CD4-positive, alpha-beta T cell treated with Interleukin-10 for 1 hour (primary cell): Measurements from ENCODE around the gene BTNL2.

Experiments used
- DNase-seq: peaks from one replicate; pipeline ENCODE4 v3.0.0-alpha.2; 2020

The BTNL2 gene

DNA sequence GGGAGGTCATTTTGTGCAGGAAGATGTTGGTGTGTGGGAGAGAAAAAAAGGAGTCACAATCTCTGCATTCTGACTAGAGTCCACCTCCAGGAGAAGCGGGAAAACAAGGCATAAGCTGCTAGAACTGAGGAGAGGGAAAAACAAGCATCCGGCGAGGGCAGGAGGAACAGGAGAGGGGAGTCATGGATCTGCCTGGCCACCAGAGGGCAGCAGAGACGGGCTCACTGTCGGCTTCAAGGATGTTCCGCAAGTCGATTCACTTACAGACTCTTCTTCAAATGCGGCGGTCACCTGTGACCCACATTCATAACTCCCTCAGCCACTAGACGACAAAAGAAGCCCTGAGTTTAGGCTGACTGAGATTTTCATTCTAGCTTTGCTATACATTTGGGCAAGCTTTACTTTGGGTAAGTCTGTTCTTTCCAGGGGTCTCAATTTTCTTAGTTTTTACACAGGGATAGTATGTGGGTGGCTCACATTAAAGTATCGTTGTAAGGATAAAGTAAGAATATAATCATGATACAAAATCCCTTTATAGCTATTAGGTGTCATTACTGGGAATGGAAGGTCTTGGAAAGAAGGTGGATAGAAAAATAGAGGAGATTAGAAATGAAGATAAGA, 6.6 kb upstream of the BTNL2 start:
- peak; percentile 81 for DNase-seq

GRCh38 chr6:32411566-32412327, 4.8 kb upstream of the BTNL2 start:
- DNase-seq, result no peak

GRCh38 chr6:32410906-32411305, 3.9 kb upstream of the BTNL2 start:
- no peak for DNase-seq

DNA sequence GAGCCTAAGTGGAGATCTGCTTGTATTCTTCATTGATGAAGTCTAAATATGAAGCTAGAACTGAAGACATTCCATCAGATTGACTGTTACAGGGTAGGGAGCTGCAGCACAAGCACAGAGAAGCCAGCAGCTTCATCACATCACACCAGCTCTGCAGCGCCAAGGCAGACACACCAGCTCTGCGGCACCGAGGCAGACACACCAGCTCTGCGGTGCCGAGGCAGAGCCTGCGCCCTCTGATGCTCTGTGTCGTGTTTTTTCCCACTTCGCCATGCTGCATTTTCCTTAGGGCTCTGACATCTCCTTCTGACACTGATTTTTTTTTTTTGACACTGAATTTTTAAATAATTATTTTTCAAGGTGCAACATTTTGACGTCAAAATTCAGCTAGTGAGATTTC, 784 bp downstream of the BTNL2 start:
- DNase-seq, result no peak

DNA sequence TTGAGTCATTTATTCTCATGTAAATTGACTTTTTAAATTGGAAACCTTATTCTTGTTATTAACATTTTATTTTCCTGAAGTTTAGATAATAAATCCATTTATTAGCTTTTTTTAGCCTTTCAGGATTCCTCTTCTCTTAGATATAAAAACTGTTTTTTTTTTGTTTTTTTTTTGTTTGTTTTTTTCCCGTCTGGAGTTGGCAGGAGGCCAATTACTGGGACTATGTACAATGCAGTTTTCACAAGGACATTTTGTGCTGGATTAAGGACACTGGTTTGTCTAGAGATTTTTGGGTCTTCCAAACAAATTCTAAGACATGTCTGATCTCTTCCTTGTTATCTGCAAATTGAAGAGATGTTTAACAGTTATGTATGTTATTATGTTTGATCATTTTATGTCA, 1.3 kb downstream of the BTNL2 start:
- DNase-seq, result no peak

DNA sequence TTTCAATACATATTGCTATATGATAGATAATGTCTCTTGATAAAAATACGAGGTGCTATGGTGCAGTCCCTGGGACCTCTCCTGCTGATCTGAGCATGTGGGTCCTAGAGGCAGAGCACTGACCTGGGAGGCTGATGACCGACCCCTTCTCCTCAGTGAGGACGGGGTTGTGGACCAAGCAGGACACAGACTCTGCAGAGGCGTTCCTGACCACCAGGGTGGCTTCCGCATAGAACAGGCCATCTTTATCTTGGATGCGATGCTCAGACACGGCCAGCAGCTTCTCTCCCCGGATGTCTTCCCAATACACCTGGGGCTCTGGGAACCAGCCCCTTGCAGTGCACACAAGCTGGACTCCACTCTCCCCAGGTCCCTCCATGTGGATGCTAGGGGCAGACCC, 4.2 kb downstream of the BTNL2 start:
- DNase-seq, result no peak

- DNase-seq, result no peak
Measured at GRCh38 chr6:32401284-32401963, 5.6 kb downstream of the BTNL2 start.

DNA sequence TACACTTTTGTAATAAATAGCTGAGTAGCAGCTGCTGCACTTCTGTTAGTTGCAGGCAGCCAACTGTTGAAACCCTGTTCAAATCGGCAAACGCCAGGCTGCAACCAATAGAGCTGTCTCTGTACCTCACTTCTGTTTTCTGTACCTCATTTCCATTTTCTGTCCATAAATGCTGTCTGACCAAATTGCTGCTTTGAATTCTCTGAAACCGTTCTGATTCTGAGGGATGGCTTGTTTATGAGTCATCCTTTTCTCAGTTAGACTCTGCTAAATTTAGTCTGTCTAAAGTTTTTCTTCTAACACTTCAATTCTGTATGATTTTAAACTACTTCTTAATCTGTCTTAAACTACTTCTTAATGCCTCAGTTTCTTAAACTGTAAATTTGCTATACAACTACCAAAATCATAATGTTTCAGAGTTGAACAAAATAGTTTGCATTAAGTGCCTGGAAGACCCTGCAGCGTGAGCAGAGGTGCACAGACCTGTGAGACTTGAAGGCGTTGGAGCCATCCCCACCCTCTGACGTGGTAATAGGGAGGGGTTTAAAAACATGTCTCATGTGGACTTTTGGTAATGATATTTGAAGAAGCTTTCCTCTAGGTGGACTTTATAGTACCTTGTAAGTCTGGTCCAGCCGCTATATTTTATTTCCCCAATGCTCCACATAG, 9.6 kb downstream of the BTNL2 start:
- DNase-seq, result no peak

GRCh38 chr6:32396028-32396427, 11.0 kb downstream of the BTNL2 start:
- DNase-seq, result no peak

DNA sequence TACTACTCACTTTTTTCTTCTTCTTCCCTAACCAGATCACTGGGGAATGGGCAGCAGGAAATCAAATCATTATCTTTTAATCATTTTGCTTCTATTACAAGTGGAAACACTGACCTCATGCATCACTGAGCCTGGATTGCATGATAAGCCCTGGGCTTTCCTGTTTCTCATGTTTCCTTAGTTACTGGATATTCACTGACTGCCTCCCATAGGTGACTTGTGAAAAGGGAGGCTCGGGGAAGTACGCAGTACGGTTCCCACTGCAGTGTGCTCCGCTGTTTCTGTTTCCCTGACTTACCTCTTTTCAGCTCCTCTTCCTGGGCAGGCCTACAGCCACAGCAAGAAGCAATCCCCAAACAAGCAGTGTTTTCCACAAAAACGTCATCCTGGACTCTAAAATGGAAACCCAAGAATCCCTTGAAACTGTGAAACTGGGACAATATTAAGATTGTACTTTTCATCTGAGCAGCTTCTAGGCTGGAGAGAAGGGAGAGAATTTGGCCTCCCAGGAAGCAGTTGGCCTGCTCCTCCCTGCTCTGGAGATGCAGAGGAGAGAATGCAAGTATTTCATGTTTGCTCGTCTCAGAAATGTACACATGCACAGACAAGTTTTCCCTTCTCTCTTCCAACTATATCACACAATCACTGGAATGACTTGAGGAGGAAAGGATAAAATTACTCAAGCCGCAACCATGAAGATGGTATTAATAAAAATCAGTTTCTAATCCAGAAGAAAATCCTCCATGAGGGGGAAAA, 13.1 kb downstream of the BTNL2 start:
- no peak for DNase-seq

GRCh38 chr6:32391505-32391904, 15.5 kb downstream of the BTNL2 start:
- no peak for DNase-seq

- DNase-seq, result no peak
Measured at GRCh38 chr6:32387589-32388340, 19.2 kb downstream of the BTNL2 start.

DNA sequence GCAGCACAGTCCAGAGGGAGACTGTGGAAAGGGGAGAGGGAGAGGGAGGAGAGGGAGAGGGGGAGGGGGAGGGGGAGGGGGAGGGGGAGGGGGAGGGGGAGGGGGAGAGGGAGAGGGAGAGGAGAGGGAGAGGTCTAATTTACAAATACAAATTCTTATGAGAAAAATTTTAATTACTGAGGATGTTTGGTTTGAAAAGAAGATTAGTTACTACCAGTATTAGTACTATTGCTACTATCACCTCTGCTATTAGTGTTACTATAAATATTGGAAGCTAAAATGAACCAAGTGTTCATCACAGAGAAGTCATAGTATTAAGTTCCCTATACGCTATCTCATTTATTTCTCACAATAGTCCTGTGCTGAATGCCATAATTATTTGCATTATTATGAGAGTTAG, 20.9 kb downstream of the BTNL2 start:
- no peak for DNase-seq

DNA sequence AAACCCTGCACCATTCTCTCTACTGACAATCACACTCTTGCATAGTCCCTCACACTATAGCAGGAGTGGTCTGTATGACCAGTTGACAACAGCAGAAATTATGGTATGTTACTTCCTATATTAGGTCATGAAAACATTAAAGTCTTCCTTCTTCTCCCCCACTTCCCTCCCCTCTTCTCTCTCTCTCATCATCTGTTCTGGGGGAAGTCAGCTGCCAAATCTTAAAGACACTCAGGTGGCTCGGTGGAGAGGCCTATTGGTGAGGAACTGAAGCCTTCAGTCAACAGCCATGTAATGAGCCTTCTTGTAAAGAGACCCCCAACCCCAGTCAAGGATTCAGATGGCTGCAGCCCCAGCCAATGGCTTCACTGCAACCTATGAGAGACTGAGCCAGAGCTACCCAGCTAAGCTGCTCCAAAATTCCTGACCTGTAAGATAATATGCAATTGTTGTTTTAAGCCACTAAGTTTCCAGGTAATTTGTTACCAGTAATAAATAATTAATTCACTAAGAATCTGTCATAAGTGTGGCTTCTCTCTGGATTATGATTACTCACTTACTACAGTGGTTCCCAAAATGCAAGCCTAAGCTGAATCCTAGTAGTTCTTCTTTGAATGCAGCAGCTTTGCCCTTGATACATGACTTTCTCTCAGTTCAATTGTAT, 24.1 kb downstream of the BTNL2 start:
- DNase-seq, result no peak

GRCh38 chr6:32379545-32379944, 27.4 kb downstream of the BTNL2 start:
- DNase-seq, result no peak

DNA sequence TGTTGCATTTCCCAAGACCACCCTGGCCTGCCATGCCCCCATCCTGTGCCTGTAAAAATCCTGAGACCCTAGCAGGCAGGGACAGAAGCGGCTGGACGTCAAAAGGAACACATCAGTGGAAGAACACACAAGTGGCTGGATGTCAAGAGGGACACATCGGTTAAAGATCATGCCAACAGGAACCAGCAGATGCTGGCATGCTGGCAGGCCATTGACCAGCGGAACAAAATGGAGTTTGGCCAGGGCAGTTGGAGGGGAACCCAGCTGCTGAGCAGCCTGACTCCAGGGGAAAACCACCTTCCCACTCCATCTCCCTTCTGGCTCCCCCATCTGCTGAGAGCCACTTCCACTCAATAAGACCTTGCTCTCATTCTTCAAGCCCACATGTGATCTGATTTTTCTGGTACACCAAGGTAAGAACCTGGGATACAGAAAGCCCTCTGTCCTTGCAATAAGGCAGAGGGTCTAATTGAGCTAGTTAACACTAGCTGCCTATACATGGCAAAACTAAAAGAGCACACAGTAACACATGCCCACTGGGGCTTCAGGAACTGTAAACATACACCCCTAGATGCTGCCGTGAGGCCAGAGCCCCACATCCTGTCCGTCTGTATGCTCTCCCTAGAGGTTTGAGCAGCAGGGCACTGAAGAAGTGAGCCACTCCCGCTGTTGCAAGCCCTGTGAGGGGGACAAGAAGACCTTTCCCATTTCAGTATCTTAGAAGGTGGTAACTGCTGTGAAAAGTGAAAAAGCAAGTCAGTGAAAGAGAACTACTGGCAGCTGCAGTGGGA, 31.0 kb downstream of the BTNL2 start:
- DNase-seq, result no peak

DNA sequence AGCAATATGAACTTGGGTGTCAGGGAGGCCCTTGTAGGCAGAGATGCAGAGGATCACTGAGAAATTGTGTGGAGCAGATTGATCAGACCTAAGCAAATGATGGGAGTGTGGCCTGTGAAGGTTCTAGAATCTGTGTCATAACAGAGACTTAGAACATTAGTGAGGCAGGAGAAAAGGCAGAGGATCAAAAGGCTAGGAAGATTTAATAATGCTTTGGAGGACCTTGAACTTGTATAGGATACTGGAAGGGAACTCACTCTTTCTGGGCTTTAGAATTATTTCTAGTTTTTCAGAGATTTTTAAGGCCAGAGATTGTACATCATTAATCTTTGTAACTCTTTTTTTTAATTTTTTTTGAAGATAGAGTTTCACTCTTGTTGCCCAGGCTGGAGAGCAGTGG, 35.2 kb downstream of the BTNL2 start, which contains the start of gene TSBP1:
TSBP1 (minus strand) TSS at position 101 of the 400 bp plus-strand sequence. CDS start 197 bp downstream, outside the sequence.
- DNase-seq, result no peak

DNA sequence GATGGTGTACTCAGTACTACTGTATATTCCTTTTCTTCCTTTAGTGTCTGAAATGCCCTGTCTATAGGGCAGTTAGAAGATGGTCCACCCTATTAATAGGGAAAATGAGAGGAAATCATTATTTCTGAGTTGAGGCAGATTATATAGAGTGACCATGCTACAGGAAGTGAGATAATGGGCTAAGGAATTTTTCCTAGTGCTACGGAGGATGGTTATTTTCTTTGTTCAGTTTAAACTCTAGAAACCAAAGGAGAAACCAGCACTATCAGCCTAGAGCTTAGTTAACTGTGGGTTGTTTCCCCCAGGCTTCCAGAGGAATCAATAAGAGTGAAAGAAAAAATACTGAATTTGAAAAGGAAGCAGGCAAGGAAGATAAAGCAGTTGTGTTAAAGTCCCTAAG, 35.8 kb downstream of the BTNL2 start:
- no peak for DNase-seq

DNA sequence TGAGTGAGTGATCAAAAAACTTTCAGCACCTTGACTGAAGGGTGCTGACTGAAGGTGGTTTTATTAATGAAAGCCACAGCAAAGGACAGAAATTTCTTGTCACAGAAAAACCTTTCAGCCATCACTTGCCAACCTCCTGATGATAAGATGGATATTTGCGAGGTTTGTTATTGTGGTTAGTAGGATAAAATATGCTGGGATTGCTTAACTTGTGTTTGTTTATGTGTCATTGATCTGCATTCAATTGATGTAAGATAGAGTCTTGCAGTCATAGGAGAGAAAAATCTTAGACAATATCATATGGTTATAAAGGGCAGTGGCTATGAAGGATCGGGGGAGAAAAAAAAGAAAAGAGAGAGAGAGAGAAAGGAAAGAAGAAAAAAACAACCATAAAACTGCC, 36.5 kb downstream of the BTNL2 start:
- no peak for DNase-seq

DNA sequence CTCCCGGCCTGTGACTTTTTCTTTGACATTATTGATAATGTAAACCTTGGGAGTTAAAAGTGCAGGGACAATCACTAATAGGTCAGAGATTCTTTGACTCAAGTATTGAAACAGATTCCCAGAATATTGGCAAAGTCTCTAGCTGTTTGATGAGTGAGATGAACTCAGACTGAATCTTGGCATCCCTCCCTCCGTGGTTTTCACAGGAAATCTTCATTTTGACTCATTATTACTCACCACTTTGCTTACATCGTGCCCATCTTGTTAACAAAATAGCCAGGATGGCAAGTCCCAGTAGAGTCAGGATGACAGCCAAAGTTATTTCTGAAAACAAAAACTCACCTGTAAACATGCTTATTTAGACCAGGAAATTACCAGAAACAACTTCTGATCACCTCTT, 37.3 kb downstream of the BTNL2 start:
- DNase-seq, result no peak

- no peak for DNase-seq
Measured at GRCh38 chr6:32367644-32368043, 39.3 kb downstream of the BTNL2 start.
